ENCODE data around the gene PDILT.
"Not testable (repeated sequence)": the region's sequence is repeated elsewhere in the genome, so short reads cannot be mapped to it uniquely, and the experiment has no call there.

The PDILT gene

DNA sequence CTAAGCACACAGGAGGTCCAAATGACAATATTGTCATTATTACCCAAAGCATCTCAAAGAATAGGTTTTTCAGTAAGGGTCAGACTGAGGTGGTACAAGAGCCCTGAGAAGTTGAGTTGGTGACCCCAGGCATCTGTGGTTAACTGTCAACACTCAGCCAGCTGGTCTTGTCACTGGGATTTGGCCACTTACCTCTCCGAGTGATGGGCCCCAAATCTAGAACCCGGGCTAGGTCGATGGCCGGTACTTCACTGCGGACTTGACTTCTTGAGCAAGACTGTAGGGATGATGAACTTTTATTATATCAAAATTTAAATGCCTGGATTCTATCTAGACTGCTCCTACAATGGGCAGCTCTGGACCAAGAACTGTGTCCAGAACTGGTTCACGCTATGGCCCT, 88.8 kb downstream of the PDILT start:
- Histone ChIP-seq H3K27ac (ENCODE audit: low read depth in 2 of 2, low read length in 2 of 2) (no peak overlapping the region), H3K36me3 (ENCODE audit: control insufficient read depth in 2 of 2, insufficient read depth in 2 of 2, low read length in 2 of 2) (no peaks in the 10 kb centered on the region), H3K4me1 (ENCODE audit: control insufficient read depth in 2 of 2, insufficient read depth in 2 of 2, low read length in 2 of 2) (no peaks in the 10 kb centered on the region), H3K9me3 (ENCODE audit: control insufficient read depth in 2 of 2, low read length in 2 of 2) (no peaks in the 10 kb centered on the region), H3K4me3 (ENCODE audit: low read length in 2 of 2) (no peak overlapping the region), H3K27me3 (ENCODE audit: control insufficient read depth in 2 of 2, insufficient read depth in 2 of 2, low read length in 2 of 2) (no peaks in the 10 kb centered on the region), H3K9ac (ENCODE audit: low read depth in 1 of 2, low read length in 2 of 2) (no peak overlapping the region)

- Histone ChIP-seq H3K36me3 (ENCODE audit: control insufficient read depth in 2 of 2, insufficient read depth in 2 of 2, low read length in 2 of 2) (no peaks in the 10 kb centered on the region), H3K27ac (ENCODE audit: low read depth in 2 of 2, low read length in 2 of 2) (no peak overlapping the region), H3K4me1 (ENCODE audit: control insufficient read depth in 2 of 2, insufficient read depth in 2 of 2, low read length in 2 of 2) (no peaks in the 10 kb centered on the region), H3K9ac (ENCODE audit: low read depth in 1 of 2, low read length in 2 of 2) (no peak overlapping the region), H3K27me3 (ENCODE audit: control insufficient read depth in 2 of 2, insufficient read depth in 2 of 2, low read length in 2 of 2) (no peaks in the 10 kb centered on the region), H3K9me3 (ENCODE audit: control insufficient read depth in 2 of 2, low read length in 2 of 2) (no peaks in the 10 kb centered on the region), H3K4me3 (ENCODE audit: low read length in 2 of 2) (no peak overlapping the region)
Observed at GRCh38 chr16:20314575-20314974, 90.0 kb downstream of the PDILT start.

GRCh38 chr16:20313741-20314140, 90.8 kb downstream of the PDILT start:
- H3K36me3 ChIP-seq (ENCODE audit: control insufficient read depth in 2 of 2, insufficient read depth in 2 of 2, low read length in 2 of 2), result no peaks in the 10 kb centered on the region
- H3K9ac ChIP-seq (ENCODE audit: low read depth in 1 of 2, low read length in 2 of 2), result no peak overlapping the region
- H3K4me1 ChIP-seq (ENCODE audit: control insufficient read depth in 2 of 2, insufficient read depth in 2 of 2, low read length in 2 of 2), result no peaks in the 10 kb centered on the region
- no peak overlapping the region for H3K4me3 ChIP-seq (ENCODE audit: low read length in 2 of 2)
- H3K9me3 ChIP-seq (ENCODE audit: control insufficient read depth in 2 of 2, low read length in 2 of 2), result no peaks in the 10 kb centered on the region
- H3K27ac ChIP-seq (ENCODE audit: low read depth in 2 of 2, low read length in 2 of 2), result no peak overlapping the region
- H3K27me3 ChIP-seq (ENCODE audit: control insufficient read depth in 2 of 2, insufficient read depth in 2 of 2, low read length in 2 of 2), result no peaks in the 10 kb centered on the region

- H3K27ac ChIP-seq (ENCODE audit: low read depth in 2 of 2, low read length in 2 of 2); H3K36me3 ChIP-seq (ENCODE audit: control insufficient read depth in 2 of 2, insufficient read depth in 2 of 2, low read length in 2 of 2); H3K9me3 ChIP-seq (ENCODE audit: control insufficient read depth in 2 of 2, low read length in 2 of 2); H3K9ac ChIP-seq (ENCODE audit: low read depth in 1 of 2, low read length in 2 of 2); H3K4me1 ChIP-seq (ENCODE audit: control insufficient read depth in 2 of 2, insufficient read depth in 2 of 2, low read length in 2 of 2); H3K4me3 ChIP-seq (ENCODE audit: low read length in 2 of 2); H3K27me3 ChIP-seq (ENCODE audit: control insufficient read depth in 2 of 2, insufficient read depth in 2 of 2, low read length in 2 of 2): not testable (repeated sequence)
Observed at GRCh38 chr16:20312536-20313095, 91.9 kb downstream of the PDILT start.

- H3K27me3 ChIP-seq (ENCODE audit: control insufficient read depth in 2 of 2, insufficient read depth in 2 of 2, low read length in 2 of 2), result no peaks in the 10 kb centered on the region
Observed at GRCh38 chr16:20311548-20311947, 93.0 kb downstream of the PDILT start.

DNA sequence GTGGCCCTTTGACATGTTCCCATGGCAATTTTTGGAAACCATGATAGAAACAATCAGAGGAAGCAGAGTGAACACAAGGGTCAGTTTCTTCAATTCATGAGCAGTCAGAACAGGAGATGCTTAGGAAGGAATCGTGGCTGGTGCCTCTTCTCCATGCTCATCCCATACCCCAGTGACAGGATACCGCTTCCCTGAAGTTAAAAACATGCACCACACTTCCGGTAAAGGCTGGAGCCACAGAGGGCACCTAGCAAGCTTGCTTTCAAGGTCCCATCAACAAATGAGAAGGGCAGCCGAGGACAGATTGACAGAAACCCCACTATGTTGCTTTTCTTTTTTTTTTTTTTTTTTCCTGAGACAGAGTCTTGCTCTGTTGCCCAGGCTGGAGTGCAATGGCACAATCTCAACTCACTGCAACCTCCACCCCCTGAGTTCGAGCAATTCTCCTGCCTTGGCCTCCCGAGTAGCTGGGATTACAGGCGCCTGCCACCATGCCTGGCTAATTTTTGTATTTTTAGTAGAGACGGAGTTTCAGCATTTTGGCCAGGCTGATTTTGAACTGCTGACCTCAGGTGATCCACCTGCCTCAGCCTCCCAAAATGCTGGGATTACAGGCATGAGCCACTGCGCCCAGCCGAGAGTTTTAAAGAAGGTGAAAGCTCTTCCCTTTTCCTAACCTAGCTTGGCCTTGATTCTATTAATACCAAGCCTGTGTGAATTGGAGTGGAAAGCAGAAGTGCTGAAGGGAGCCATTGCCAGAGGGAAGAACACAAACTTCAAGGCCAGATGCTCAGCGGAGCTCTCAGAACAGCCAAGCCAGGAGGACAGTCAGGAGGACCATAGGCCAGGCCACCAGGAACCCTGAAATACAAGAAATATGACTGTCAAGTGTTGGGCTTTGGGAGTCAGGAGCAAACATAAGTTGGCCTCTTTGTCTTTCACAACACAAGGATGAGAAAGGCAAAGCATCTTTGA, 93.8 kb downstream of the PDILT start:
- Histone ChIP-seq H3K27ac (ENCODE audit: low read depth in 2 of 2, low read length in 2 of 2) (no peak overlapping the region), H3K4me3 (ENCODE audit: low read length in 2 of 2) (no peak overlapping the region), H3K9ac (ENCODE audit: low read depth in 1 of 2, low read length in 2 of 2) (no peak overlapping the region), H3K27me3 (ENCODE audit: control insufficient read depth in 2 of 2, insufficient read depth in 2 of 2, low read length in 2 of 2) (no peaks in the 10 kb centered on the region), H3K36me3 (ENCODE audit: control insufficient read depth in 2 of 2, insufficient read depth in 2 of 2, low read length in 2 of 2) (no peaks in the 10 kb centered on the region), H3K9me3 (ENCODE audit: control insufficient read depth in 2 of 2, low read length in 2 of 2) (no peaks in the 10 kb centered on the region), H3K4me1 (ENCODE audit: control insufficient read depth in 2 of 2, insufficient read depth in 2 of 2, low read length in 2 of 2) (no peaks in the 10 kb centered on the region)

More at GRCh38 chr16:20311548-20311947, 93.0 kb downstream of the PDILT start:
- Histone ChIP-seq H3K9me3 (ENCODE audit: control insufficient read depth in 2 of 2, low read length in 2 of 2) (no peaks in the 10 kb centered on the region), H3K36me3 (ENCODE audit: control insufficient read depth in 2 of 2, insufficient read depth in 2 of 2, low read length in 2 of 2) (no peaks in the 10 kb centered on the region), H3K4me3 (ENCODE audit: low read length in 2 of 2) (no peak overlapping the region), H3K4me1 (ENCODE audit: control insufficient read depth in 2 of 2, insufficient read depth in 2 of 2, low read length in 2 of 2) (no peaks in the 10 kb centered on the region), H3K9ac (ENCODE audit: low read depth in 1 of 2, low read length in 2 of 2) (no peak overlapping the region), H3K27ac (ENCODE audit: low read depth in 2 of 2, low read length in 2 of 2) (no peak overlapping the region)

DNA sequence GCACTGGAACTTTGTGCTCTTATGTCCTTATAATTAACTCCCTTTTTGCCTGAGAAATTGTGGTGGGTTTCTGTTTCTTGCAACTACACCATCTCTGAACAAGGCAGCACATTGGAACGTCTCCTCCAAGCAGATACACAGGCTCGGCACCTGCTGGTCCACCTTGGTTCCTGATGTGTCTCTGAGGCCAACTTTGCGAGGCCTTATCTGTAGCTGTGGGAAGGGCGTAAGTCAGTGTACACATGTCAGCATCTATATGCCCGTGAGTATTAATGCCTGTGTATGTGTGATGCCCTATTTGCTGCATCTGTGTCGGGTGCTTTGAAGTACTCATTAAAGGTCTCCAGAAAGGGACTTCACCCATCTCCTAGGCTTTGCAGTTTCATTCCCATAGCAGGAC, 94.8 kb downstream of the PDILT start:
- Histone ChIP-seq H3K9me3 (ENCODE audit: control insufficient read depth in 2 of 2, low read length in 2 of 2) (no peaks in the 10 kb centered on the region), H3K27me3 (ENCODE audit: control insufficient read depth in 2 of 2, insufficient read depth in 2 of 2, low read length in 2 of 2) (no peaks in the 10 kb centered on the region), H3K4me3 (ENCODE audit: low read length in 2 of 2) (no peak overlapping the region), H3K36me3 (ENCODE audit: control insufficient read depth in 2 of 2, insufficient read depth in 2 of 2, low read length in 2 of 2) (no peaks in the 10 kb centered on the region), H3K27ac (ENCODE audit: low read depth in 2 of 2, low read length in 2 of 2) (no peak overlapping the region), H3K9ac (ENCODE audit: low read depth in 1 of 2, low read length in 2 of 2) (no peak overlapping the region), H3K4me1 (ENCODE audit: control insufficient read depth in 2 of 2, insufficient read depth in 2 of 2, low read length in 2 of 2) (no peaks in the 10 kb centered on the region)
